GM21515 (cell line): ENCODE results near the gene PLCXD3.

ENCODE experiments used
- ATAC-seq: cut with Tn5 transposase; IDR thresholded peaks from one replicate; pipeline ENCODE4 v1.9.1; 2021; ENCODE audit not compliant: unreplicated experiment

The PLCXD3 gene

GRCh38 chr5:41510176-41510831, at the start of gene PLCXD3:
Gene PLCXD3, minus strand, starts transcription at chr5:41510601. Its CDS starts 75 bp downstream, at chr5:41510526.
- ATAC-seq: no peak

- ATAC-seq: no peak
Measured at GRCh38 chr5:41559184-41559583, 48.8 kb upstream of the PLCXD3 start.

- no peak for ATAC-seq
Measured at GRCh38 chr5:41558295-41558694, 47.9 kb upstream of the PLCXD3 start.

GRCh38 chr5:41547991-41548390, 37.6 kb upstream of the PLCXD3 start:
- ATAC-seq: no peak

GRCh38 chr5:41542183-41542582, 31.8 kb upstream of the PLCXD3 start:
- no peak for ATAC-seq

- ATAC-seq: no peak
Measured at GRCh38 chr5:41539454-41539853, 29.1 kb upstream of the PLCXD3 start.

GRCh38 chr5:41537581-41537980, 27.2 kb upstream of the PLCXD3 start:
- no peak for ATAC-seq

GRCh38 chr5:41532485-41532884, 22.1 kb upstream of the PLCXD3 start:
- no peak for ATAC-seq

GRCh38 chr5:41527201-41527779, 16.9 kb upstream of the PLCXD3 start:
- ATAC-seq: no peak

- ATAC-seq: no peak
Measured at GRCh38 chr5:41526699-41527098, 16.3 kb upstream of the PLCXD3 start.

- ATAC-seq: no peak
Measured at GRCh38 chr5:41524174-41524573, 13.8 kb upstream of the PLCXD3 start.

- ATAC-seq: no peak
Measured at GRCh38 chr5:41522193-41522786, 11.9 kb upstream of the PLCXD3 start.

GRCh38 chr5:41519801-41520200, 9.4 kb upstream of the PLCXD3 start:
- ATAC-seq: no peak

GRCh38 chr5:41517909-41518308, 7.5 kb upstream of the PLCXD3 start:
- no peak for ATAC-seq

- ATAC-seq: no peak
Measured at GRCh38 chr5:41511241-41511640, 840 bp upstream of the PLCXD3 start.

- no peak for ATAC-seq
Measured at GRCh38 chr5:41509399-41510175, 814 bp downstream of the PLCXD3 start.

- ATAC-seq: no peak
Measured at GRCh38 chr5:41508696-41509398, 1.6 kb downstream of the PLCXD3 start.

- no peak for ATAC-seq
Measured at GRCh38 chr5:41508186-41508585, 2.2 kb downstream of the PLCXD3 start.

GRCh38 chr5:41507501-41507900, 2.9 kb downstream of the PLCXD3 start:
- ATAC-seq: no peak

- ATAC-seq: no peak
Measured at GRCh38 chr5:41503860-41504259, 6.5 kb downstream of the PLCXD3 start.

- ATAC-seq: no peak
Measured at GRCh38 chr5:41503310-41503709, 7.1 kb downstream of the PLCXD3 start.
